Ammon's horn (tissue), 1 donor: ENCODE results near the gene GOLGA1.

Experiments
- DNase-seq: peaks from one replicate; pipeline ENCODE4 v3.0.0-alpha.2; 2016; ENCODE audit warnings: low spot score

The GOLGA1 gene

DNA sequence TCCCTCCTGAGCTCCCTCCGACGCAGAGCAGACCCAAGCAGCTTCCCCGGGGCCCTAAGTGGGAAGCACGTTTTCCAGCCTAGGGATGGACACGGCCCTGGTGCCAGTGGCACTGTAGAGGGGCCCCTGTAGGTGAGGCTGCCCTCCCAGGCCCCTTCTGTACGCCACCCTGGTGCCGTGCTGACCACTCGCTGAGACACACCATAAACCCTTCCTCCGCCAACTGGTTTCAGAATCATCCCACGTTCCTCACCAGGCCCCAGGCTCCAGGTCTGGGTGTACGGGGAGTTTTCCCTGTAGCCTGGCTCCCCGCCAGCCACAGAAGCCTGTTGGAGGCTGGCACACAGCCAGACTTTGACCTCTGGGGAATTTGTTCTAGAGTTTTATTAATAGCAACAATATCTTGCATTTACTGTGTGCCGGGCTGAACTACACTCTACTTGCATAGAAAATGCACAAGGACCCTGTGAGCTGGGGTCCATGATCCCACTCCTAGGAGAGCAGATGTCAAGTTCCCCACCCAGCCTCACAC lies 105.8 kb downstream of the GOLGA1 start:
- DNase-seq = no peak

DNA sequence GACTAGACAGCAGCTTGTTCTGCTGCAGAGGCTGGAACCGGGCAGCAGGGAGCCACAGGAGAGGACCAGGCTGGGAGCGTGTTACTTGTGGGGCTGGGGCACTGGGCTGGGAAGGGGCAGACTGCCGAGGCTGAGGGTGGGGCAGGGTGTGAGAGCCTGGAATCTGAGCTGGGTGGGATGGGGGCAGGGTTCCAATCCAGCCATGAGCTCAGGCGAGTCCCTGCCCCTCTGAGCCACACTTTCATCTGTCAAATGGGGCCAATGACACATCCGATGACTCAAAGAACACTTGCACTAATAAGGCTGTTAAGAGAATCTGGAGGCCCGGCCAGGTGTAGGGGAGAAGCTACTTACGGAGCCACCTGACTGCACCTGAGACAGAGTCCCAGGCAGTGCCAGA lies 106.3 kb downstream of the GOLGA1 start:
- no peak for DNase-seq

DNA sequence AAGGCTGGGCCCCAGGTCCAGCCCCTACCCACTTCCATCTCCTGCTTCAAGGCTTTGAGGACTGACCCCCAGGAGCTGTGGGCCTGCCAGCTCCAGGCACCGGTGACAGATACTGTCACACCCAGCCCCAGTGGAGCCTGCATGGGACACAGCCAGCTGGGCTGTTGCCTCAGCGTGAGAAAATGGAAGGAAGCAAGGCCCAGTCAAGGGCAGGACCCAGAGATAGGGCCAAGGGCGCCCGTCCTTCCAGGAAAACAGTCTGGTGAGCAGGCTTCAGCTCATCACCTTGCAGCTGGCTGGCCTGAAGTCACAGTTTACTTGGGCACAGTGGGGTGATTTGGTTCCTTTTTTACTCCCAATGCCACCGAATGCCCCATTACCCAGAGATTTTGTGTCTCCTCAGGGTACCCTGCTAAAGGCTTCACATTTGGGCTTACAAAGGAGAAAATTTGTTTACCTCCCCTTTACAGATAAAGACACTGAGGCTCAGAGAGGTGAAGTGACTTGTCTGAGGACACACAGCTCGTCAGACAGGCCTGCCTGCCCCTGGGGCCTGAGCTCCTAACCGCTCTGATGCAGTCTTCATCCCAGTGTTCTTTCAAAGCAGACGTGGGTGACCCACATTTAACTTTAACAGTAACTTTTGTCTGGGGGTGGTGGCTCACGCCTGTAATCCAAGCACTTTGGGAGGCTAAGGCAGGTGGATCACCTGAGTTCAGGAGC lies 109.1 kb downstream of the GOLGA1 start:
- DNase-seq = no peak

DNA sequence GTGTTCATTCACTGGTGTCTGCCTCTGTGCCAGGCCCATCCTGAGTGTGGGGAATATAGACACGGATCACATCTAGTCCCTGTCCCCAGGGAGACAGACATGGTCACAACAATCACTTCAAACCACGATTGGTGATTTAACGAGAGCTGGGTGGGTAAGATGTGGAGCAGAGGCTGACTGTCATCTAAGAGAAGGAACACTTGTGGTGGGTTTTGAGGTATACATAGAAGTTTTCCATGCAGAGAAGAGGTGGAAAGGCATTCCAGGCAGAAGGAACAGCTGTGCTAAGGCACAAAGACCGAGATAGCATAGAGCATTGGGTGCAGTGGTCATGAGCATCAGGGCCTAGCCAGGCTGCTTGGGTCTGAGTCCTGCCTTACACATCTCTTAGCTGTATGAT lies 110.3 kb downstream of the GOLGA1 start:
- DNase-seq = no peak

GRCh38 chr9:124829334-124829669 lies 111.6 kb downstream of the GOLGA1 start:
- no peak for DNase-seq

DNA sequence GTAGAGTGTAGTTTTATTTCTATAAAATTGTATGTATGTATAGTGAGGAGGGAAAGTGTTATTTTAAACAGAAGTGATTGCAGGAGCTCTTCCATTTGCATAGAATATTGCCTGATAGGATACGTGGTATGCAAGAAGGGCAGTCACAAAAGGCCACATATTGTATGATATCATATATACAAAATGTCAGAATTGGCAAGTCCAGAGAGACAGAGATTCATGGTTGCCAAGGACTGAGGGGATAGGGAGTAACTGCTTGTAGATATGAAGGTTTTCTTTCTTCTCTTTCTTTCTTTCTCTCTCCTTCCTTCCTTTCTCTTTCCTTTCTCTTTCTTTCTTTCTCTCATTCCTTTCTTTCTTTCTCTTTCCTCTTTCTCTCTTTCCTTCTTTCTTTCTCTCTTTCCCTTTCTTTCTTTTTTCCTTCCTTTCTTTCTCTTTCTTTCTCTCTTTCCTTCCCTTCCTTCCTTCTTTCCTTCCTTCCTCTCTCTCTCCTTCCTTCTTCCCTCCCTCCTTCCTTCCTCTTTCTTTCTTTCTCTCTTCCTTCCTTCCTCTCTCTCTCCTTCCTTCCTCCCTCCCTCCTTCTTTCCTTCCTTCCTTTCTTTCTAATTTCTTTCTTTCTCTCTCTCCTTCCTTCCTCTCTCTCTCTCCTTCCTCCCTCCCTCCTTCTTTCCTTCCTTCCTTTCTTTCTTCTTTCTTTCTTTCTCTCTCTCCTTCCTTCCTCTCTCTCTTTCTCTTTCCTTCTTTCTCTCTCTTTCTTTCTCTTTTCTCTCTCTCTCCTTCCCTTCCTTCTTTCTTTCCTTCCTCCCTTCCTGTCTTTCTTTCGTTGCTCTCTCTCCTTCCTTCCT lies 112.2 kb downstream of the GOLGA1 start:
- DNase-seq = no peak
